Measurements from ENCODE around the gene TMEM175.

Gene TMEM175

DNA sequence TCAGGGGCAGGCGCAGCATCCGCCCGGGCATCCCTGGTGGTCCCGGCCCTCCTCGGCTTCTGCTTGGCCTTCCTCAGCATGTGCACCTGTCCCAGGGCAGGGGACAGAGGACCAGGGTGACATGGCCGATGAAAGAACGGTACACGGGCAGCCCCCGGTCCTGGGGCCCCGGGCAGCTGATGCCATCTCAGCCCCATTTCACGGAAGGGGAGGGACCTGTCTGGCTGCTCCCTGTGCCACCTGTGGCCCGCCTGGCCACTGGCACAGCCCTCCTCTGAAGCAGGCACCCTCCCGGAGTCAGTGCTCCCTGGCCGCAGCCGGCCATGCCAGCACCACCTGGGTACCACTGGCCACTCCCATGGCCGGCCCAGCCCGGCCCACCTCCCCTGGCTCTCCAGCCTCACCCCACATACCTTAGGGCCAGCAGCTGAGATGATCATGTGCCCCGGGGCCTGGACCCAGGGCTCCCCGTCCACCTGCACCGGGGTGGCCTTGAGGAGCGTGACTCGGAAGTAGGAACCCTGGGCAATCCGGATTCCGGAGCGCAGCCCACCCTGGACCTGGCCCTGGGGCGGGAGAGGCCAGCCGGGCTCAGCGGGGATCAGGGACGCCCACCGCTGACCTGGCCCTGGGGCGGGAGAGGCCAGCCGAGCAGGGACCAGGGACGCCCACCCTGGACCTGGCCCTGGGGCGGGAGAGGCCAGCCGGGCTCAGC is 28.5 kb downstream of the TMEM175 start:
- no peak for DNase-seq

DNA sequence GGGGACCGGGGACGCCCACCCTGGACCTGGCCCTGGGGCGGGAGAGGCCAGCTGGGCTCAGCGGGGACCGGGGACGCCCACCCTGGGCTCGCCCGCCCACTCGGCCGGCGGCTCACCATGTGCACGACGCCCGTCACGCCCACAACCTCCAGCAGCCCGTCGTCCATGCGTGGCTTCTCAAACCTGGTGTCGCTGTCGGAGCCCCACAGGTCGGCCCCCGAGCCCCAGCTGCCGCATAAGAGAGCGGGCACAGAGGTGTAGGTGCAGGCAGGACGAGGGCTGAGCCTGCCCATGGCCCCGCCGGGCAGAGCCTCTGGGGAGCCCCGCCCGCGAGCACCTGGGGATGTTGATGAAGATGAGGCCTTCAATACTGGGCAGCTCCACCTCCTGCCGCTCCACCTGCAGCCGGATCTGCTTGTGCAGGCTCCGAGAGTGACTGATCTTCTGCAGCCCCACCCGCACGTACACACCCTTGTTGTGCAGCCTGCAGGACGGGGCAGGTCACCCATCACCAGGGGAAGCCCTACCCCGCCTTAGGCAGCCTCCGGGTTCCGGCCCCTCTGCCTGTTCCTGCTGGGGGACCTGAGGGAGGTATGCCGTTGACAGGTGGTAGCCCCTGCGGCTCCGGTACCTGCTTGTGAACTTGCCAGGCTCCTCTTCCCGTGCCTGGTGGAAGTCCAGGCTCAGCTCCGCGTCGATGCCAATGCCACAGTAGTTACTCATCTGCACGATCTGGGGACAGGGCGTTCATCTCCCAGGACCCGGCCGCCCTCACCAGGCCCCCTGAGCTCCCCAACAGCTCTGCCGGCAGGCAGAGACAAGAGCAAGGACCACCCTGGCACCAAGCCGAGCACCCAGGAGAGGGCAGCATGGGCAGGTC is 29.3 kb downstream of the TMEM175 start:
- DNase-seq = no peak

DNA sequence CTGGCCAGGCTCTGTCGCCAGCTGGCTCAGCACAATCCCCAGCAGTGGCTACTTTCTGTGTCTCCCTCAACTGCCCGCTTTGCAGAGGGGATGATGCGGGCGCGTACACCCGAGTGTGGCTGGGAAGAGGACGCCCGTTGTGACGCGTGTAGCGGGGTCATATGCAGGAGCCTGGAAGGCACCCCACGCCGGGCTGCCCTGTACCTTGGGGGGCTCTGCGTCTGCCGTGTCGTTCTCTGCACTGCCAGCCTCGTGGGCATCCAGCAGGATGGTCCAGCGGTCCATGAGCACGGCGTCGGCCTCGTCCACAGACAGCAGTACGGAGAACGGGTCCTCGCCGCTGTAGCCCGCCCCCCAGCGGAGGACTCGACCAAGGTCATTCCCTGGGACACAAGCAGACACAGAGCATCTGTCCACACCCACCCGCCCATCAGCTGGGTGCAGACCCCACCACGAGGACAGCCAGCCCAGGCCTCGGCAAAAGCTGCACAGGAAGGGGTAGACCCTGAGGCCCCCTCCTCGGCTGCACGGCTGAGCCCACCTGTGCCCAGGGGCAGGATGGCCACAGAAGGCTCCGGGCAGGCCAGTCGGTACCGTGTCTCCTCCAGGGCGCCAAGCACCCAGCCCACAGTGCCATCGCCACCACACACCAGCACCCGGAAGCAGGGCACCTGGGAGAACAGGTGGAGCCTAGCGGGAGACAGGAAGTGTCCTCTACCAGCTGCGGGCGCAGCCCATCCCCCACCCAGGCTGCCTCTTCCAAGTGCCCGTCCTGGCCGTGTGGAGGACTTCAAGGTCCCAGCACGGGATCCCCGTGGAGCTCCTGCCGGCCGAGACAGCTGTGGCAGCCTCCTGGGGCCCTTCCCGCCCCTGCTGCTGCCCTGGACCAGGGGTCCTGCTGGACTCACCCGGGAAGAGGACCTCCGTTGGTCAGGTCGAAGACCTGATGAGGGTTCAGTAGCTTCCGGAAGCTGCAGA is 30.3 kb downstream of the TMEM175 start:
- no peak for DNase-seq

DNA sequence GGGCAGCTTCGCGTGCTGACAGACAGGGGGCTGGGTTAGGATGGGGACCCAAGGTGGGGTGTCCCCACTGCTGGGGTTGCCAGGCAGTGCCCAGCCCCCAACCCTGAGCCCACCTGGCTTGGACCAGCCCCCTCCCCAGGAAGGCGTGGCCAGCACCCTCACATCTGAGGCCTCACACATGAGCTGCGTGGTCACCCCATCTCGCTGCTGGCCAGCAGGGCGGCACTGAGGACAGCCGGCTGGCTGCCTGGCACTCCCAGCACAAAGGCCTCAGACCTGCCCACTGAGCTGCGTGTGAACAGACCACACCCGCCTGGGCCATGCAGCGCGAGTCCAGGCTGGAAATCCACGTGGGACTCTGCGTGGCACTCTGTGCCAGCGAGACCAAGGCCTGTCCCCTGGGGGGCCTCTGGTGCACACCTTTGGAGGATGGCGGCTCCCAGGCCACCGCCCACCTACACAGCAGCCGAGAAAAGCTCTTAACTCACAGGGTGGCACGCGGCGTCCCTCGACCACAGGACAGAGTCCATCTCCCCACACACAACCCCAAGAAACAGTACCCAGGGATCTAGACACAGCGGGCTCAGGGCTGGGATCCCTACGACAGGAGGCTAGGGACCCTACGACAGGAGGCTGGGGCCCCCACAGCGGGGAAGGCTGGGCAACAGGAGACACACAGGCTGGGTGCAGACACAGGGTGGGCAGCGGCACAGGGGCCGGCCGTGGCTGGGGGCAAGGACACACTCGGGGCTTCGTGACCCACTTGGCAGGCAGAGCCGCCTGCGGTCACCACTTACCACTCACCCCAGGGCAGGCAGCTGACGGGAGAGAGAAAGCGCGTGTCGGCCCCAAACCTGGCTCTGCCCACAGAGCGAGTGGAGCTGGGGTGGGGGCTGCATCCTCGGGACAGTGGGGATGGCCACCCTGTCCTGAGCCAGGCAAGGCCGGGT is 31.3 kb downstream of the TMEM175 start:
- no peak for DNase-seq

DNA sequence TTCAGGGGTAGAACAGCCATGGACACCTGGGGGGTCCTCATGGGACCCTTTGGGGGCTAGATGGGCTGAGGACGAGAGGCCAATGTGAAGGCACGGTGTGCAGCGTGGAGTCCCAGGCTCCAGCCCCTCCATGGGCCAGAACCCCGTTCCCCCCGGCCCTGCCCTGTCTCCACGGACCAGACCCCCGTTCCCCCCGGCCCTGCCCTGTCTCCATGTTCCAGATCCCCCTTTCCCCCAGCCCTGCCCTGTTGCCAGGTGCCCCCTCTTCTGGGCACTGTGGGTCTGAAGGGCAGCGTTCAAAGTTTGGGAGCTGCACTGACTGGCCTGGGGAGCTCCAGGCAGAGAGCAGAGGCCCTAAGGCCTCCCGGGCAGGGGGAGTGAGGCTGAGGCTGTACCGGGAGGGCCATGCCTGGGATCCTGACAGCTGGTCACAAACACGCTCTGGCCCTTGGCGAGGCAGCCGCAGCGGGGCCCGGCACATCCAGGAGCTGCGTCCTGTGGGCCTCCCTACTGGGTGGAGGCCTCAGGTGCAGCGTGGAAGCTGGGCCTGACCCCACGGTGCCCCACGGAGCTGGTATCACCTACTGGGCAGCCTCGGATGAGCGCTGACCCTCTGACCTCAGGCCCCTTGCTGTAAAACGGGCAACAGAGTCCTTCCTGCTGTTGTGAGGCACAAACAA is 32.2 kb downstream of the TMEM175 start:
- no peak for DNase-seq

DNA sequence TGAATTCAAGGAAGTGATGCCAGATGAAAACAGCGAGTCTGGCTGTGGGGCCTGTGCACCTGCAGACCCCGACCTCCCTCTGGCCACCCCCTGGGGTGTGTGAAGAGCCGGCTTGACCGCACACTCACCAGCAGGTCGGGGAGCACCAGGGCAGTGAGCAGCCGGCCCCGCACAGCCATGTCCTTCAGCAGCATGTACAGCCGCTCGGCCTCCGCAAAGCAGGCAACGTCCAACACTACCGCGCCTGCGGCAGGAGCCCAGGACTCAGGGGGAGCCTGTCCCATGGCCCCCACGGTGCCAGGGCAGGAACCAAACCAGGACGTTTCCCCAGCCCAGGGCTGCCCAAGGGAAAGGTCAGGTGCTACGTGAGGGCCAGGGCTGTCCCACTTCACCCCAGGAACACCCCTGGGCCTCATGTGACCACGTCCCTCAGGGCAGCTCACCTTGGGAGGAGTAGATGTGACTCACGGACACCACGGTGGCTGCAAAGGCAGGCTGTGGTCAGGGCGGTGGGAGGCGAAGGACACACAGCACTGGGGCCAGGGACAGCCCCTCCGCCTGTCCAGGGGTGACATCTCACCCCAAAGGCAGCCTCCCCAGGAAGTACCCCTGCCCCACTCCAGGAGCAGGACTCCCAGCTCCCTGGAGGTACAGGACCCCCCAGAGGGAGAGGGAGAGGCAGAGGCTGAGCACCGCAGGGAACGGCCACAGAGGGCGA is 32.9 kb downstream of the TMEM175 start:
- DNase-seq = no peak

DNA sequence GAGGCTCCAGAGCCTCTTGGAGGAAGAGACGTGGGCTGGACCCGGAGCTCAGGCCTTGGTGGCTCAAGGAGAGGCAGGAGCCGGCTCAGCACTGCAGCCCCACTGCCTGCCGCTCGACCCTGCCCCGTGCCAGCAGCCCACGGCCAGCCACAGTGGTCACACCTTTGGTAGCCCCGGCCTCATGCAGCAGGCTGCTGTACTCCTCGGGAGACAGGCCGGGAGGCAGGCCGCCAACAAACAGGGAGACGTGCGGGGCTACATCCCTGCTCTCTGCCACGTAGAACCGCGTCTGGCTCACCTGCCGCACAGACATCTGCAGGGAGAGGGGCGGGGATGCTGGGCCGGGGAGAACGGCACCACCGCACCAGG is 33.5 kb downstream of the TMEM175 start:
- no peak for DNase-seq

DNA sequence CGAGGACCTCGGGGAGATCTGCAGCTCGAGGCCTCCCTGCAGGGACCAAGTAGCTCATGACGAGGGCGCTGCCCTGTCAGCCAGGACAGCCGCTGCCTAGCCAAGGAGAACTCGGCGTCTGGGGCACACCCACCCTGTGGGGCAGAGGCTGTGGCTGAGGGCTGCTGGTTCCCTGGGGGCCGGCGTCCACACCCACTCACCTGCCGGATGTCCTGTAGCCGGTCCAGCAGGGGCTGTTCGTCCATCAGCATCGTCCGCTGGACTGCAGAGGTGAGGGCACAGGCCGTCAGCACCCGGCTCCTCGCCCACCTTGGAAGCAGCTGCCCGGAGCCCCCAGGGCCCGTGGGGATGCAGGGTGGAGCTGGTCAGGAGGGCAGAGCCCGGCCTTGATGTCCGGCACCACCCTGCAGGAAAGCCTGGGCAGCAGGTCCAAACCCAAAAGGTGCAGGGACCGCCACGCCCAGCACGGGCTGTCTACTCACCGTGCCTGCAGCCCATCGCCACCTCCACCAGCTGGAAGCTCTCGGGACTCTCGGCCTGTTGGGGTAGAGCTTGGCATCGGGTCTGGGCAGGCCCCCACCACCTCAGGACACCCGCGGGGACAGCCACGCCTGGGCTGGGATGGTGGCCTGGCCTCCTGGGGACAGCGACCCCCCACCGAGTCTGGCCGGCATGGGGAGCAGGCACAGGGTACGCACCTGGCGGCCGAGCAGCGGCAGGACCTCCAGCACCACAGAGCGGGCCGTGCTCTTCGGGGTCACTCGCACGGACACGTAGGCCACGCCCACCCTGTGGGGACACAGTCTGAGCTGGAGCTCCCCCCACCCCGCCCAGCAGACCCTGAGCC is 34.2 kb downstream of the TMEM175 start:
- no peak for DNase-seq

DNA sequence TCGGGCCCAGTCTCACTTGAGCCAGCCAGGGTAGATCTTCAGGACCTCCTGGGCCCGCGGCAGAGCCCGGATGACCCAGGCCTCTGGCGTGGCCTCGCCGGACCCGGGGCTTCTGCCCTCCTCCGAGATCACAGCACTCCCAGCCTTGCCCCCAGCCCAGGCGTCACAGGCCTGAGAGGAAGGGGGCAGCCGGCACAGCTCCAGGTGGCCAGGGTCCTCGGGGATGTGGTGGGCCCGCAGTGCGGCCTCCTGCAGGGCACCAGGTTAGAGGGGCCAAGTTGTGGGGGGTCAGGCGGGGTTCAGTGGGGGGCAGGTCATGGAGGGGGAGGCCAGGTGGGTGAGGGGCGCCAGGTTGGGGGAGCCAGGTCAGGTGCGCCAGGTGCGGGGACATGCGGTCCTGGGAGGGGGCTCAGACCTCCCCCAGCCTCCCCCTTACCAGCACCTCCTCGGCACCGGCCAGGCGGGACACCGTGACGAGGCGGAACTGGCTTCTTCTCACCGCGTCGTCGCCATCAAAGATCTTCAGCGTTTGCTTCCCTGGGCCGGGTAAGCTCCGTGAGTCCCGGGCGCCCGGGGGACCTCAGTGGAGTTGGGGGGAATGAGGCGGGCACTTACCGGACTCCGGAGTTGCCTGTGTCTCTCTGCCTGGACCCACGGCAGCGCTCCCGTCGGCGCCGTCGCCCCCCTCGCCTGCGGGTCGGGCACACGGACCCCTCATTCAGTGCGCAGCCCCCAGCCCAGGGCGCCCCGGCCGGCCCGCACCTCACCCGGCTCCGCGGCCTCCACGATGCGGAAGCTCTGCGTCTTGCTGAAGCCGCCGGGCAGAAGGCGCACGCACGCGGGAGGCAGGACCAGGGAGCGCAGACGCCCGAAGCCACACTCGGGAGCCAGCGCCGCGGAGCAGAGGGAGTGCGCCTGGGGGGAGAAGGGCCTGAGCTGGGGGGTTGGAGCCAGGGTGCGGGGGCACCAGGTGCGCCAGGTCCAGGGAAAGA is 35.1 kb downstream of the TMEM175 start:
- peak; percentile 7 for DNase-seq

DNA sequence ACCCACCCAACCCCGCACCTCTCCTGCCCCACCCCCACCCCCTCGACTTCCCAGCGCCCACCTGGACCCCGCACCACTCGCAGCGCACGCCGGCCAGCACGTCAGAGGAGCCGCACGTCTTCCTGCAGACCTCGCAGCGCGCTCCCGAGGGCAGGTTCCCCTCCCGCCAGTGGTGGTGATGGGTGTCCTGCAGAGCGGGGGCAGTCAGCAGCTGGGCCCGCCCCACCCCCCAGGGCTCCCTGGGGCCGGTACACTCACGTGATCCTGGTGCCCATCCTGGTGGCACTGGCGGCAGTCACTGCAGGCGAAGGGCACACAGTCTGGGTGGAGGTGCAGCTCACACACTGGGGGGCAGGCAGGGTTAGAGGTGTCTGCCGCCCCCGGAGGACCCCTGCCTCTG is 36.0 kb downstream of the TMEM175 start:
- DNase-seq = no peak

DNA sequence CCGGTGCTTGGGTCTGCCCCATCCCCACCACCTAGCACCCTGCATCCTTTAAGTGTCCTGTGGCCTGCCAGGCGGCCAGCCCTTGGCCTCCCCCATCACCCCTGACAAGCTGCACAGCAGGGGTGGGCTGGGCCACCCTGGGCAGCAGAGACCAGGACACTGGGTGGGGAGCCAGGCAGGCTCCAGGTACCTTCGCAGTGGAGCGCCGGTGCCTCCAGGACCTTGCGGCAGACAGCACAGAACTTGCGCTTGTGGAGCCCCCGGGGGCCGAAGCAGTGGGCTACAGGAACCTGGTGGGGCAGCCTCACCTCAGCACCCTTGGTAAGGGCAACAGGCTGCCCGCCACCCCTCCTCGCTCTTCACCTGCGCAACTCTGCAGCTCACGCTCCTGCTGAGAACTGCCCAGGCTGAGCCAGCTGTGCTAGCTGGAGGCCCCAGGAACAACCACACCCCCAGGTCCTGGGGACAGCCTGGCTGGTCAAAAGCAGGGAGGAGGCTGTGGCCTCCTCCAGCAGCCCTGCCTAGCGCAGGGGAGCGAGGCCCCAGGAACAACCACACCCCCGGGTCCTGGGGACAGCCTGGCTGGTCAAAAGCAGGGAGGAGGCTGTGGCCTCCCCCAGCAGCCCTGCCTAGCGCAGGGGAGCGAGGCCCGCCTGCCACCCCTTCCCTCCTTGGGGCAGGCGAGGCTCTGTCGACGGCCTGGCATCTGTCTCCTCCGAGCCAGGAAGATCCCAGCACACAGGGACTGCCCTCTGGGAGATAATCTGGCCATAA is 36.5 kb downstream of the TMEM175 start:
- DNase-seq = no peak

DNA sequence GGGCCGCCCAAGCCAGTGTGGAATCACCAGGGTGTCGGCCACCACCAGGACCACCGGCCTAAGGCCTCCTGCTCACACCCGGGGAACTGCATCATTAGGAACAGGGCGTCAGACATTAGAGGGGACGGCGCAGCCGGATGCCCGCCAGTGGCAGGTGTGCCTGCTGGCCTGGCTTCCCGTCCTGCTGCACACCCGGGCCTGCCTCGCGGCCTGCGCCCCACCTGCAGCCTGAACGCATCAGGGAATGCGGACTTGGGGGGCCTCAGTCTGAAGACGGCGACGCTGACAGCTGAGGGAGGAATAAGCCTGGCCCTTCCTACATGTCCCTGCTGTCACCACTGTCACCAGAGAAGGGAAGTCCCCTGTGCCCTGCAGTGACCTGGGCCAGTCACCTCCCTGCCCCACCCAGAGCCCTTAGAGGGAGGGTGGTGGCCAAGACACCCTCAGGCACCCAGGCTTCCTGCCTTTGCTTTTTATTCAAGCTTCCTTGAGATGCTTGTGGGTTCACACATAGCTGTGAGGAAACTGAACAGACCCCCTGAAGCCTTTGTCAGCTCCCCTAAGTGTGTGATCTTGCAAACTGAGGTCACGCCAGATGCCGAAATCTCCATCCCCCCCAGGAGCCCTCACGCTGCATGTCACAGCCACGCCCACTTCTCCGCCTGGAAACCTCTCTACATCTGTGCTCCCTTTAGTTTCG is 37.9 kb downstream of the TMEM175 start:
- DNase-seq = peak; percentile 7

DNA sequence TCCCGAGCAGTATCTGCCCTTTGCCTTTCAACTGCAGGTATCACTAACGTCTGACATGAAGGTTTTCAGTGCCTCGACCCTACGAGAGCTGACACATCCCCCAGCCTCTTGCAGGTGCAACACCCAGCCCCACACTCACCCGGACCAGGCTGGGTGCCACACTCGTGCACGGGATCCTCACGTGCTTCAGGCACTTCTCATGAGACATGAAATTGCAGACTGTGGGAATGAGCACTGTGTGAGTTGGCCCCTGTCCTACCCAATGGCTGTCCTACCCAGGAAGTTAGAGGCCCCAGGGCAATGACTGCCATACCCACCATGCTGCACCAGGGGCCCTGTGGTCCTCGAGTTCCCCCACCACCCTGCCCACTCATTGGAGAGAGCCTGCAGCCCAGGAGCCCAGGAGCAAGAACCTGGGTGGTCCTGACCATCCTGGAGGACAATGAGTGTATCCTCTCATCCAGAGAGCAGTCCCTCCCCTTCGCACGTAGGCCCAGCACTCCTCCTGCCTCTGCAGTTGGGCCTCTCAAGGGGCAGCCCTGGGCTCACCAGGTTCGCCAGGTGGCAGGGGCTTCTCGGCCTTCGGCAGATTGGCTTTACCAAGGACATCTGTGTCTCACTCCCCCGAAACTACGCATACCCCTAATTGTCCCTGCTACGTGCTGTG is 38.7 kb downstream of the TMEM175 start:
- DNase-seq = no peak

DNA sequence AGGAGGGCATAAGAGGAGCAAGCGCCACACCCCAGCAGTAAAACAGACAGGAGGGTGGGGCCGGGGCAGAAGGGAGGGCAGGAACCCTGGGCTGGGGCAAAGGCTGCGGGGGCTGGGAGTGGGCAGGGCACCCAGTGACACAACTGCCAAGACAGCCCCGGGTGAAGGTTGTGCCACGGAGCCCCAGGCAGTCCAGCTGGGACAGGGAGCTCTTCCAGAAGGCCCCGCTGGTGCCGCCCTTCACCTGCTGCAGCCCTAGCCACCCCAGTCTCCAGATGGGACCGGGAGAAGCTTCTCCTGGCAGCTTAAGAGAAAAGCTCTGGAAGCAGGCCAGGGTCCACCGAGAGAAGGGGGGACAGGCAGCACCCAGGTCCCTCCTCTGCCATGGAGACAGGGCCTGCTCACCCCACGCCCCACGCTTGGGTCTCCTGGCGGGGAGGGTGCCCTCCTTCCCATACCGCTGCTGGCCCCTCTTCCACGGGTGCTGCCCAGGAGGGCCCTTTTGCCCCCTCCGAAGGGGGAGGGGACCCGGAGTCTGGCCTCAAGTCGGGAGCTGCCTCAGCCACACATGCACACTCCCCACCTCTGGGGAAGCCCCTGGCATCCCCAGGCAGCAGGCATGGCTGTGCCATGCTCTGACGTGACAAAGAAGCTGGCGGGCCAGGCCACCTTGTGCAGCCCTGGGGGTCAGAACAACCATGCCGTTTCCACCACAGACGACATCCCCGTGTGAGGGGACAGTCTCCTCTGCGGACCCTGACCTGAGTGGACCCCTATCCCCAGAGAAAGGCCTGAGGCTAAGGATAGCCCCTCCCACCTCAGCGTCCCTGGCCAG is 39.6 kb downstream of the TMEM175 start:
- DNase-seq = no peak

DNA sequence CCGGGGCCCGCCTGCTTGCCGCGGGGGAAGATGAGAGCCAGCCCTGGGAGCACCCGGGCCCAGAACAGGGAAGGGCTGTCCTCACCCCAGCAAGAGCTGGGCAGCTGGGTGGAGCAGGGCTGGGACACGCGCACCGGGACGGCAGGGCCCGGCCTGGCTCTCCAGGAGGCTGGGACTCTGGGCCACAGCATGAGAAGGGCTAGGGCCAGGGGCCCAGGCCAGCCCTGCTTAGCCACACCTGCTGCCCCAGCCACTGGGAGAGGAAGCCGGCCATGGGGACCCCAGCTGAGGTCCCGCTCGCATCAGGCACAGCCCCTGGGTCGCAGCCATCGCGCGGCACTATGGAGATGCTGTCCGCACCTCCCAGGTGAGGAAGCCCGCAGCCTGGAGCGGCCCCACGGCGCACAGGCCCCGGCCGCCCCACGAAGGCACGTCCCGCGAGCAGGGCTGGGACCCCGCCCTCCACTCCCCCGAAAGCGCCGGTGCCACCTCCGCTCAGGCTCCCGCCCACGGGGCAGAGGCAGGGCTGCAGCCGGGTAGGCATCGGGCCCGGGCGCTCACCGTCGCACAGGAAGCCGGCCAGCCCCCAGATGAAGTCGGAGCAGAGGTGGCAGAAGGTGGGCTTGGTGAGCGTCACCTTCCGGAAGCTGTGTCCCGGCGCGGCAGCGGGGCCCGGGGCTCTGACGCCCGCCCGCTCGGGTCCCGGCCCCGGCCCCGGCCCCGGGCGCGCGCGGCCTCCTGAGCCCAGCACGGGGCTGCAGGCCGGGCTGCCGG is 40.6 kb downstream of the TMEM175 start:
- DNase-seq = peak; percentile 5
